Prostate gland (tissue), 2 donors: Measurements from ENCODE around the gene FOXP1.

Source experiments
- POLR2A ChIP-seq: fragments of 450-650 bp; IDR thresholded peaks from one replicate; pipeline ENCODE4 v1.6.1; 2016; ENCODE audit warnings: antibody characterized with exemption, mild to moderate bottlenecking
- POLR2AphosphoS5 ChIP-seq: sonication (generic); formaldehyde crosslinking; IDR thresholded peaks from one replicate; pipeline ENCODE4 v1.6.1; 2017; ENCODE audit warnings: antibody characterized with exemption
- TF ChIP-seq, protein P1 (sequence below), 4 experiments: fragments of 200-600 bp in 2 of 4; fragments of 450-650 bp in 2 of 4; sonication (generic) in 2 of 4; IDR thresholded peaks; 1 replicate in 3 of 4; 2 replicates in 1 of 4; pipeline ENCODE4 v1.5.1; 2016 to 2019; ENCODE audit warnings: antibody characterized with exemption in 4 of 4, mild to moderate bottlenecking in 2 of 4, moderate library complexity in 2 of 4

DNA sequence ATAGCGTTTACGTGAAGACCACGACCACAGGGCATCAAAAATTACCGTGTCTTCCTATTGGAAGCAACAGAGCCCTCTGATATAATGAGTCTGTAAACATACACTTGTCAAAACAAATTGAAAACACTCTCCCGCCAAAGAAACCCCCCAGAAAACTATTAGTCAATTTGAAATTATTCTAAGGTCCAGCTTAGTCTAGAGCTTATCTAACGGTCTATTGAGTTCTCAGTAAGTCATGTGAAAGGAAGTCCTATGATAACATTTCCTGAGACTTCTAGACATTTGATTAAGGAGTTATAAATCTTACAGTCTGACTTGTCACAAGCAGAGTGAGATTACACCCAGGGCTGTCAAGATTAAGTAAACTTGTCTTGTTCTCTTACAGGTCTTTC, 356.3 kb downstream of the FOXP1 start:
- TF ChIP-seq POLR2A (no peak), POLR2AphosphoS5 (no peak)
- TF ChIP-seq, protein P1, sequence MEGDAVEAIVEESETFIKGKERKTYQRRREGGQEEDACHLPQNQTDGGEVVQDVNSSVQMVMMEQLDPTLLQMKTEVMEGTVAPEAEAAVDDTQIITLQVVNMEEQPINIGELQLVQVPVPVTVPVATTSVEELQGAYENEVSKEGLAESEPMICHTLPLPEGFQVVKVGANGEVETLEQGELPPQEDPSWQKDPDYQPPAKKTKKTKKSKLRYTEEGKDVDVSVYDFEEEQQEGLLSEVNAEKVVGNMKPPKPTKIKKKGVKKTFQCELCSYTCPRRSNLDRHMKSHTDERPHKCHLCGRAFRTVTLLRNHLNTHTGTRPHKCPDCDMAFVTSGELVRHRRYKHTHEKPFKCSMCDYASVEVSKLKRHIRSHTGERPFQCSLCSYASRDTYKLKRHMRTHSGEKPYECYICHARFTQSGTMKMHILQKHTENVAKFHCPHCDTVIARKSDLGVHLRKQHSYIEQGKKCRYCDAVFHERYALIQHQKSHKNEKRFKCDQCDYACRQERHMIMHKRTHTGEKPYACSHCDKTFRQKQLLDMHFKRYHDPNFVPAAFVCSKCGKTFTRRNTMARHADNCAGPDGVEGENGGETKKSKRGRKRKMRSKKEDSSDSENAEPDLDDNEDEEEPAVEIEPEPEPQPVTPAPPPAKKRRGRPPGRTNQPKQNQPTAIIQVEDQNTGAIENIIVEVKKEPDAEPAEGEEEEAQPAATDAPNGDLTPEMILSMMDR (IDR thresholded peaks at IDR 0.05) = no peak
